ENCODE data around the gene RAD23A. TPM values are rescaled to one million over a fixed set of nuclear protein-coding genes. Genes with fewer than 3 reads are reported as not detected.

The RAD23A gene
- 112 TPM for polyA plus RNA-seq (2013, experiment 1 of 2)
- polyA plus RNA-seq (2013, experiment 2 of 2): 113 TPM

DNA sequence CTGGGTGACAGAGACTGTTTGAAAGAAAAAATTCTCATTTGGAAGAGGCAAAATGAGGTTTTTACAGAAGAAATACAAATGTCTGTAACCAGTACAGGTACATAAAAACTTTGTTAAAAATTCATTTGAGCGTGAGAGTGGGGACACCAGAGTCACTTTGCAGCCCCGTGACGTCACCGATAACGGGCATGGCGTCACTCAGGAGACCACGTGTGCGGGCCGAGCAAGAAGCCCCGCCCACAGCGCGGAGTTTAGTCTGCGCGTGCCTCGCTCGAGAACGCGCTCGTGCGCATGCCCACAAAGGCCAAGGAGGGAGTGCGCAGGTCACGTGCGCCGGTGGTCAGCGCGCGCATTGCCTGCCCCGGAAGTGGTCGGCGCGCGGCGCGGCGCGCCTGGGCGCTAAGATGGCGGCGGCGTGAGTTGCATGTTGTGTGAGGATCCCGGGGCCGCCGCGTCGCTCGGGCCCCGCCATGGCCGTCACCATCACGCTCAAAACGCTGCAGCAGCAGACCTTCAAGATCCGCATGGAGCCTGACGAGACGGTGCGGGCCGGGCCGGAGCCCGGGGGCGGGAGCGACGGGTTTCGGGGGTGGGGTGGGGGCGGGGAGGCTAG, at the start of gene RAD23A:
Gene RAD23A (plus strand): TSS at position 384 of the 613 bp plus-strand sequence. CDS start 87 bp downstream, at position 471.
- peaks cover 26% of the 10 kb centered on the region for H3K4me1 ChIP-seq (ENCODE audit: control insufficient read depth, insufficient read depth, low read depth, low read length)
- H3K27ac ChIP-seq (ENCODE audit: low read length, poor library complexity, severe bottlenecking): peak within 1 kb of the TSS; percentile 89
- H4K8ac ChIP-seq (ENCODE audit: low read length): no peak within 1 kb of the TSS
- peaks cover 15% of the 10 kb centered on the region for H3K79me1 ChIP-seq (replicated peaks; ENCODE audit: low read length, poor library complexity, severe bottlenecking)
- peak; percentile 97 for DNase-seq
- peak within 1 kb of the TSS; percentile 92 for H2BK120ac ChIP-seq (ENCODE audit: low read depth, low read length)
- H3K4me2 ChIP-seq (ENCODE audit: low read length, poor library complexity, severe bottlenecking): peak within 1 kb of the TSS; percentile 86
- H3K14ac ChIP-seq (ENCODE audit: low read length in 2 of 2): no peak within 1 kb of the TSS
- H2BK5ac ChIP-seq (ENCODE audit: low read depth, low read length, poor library complexity, severe bottlenecking): no peak within 1 kb of the TSS
- peak within 1 kb of the TSS in 1 of 2 experiments; percentile 72 for H3K4ac ChIP-seq (ENCODE audit: low read depth in 1 of 2, low read length in 2 of 2)
- no peak within 1 kb of the TSS for H2BK12ac ChIP-seq (ENCODE audit: low read length in 2 of 2)
- H3K27me3 ChIP-seq (ENCODE audit: control insufficient read depth in 1 of 2, insufficient read depth in 1 of 2, low read length in 2 of 2): no peaks in the 10 kb centered on the region
- H2AFZ ChIP-seq (ENCODE audit: low read depth, low read length): no peak within 1 kb of the TSS
- no peaks in the 10 kb centered on the region for H3K9me3 ChIP-seq (ENCODE audit: control insufficient read depth, low read length)
- H3K36me3 ChIP-seq (ENCODE audit: control insufficient read depth in 1 of 2, insufficient read depth in 2 of 2, low read depth in 1 of 2, low read length in 2 of 2): peaks cover 69 to 78% of the 10 kb centered on the region in 2 experiments
- H4K91ac ChIP-seq (ENCODE audit: low read length): peak within 1 kb of the TSS; percentile 60
- H2BK15ac ChIP-seq (ENCODE audit: low read depth, poor library complexity, severe bottlenecking): peak within 1 kb of the TSS; percentile 62
- peak within 1 kb of the TSS; percentile 99 for H3K9ac ChIP-seq (ENCODE audit: low read length)
- H3K18ac ChIP-seq (ENCODE audit: low read depth in 1 of 2, low read length in 2 of 2): peak within 1 kb of the TSS; percentile 35 to 92
- H2AK5ac ChIP-seq (ENCODE audit: low read length, severe bottlenecking): no peak within 1 kb of the TSS
- WGBS: under 1% methylated on average over 47 of the region's 62 CpGs
- peak within 1 kb of the TSS; percentile 72 to 97 for H3K4me3 ChIP-seq (ENCODE audit: insufficient read depth in 1 of 2, low read depth in 1 of 2, low read length in 2 of 2)
- peak within 1 kb of the TSS in 1 of 2 experiments; percentile 3 for H3K23ac ChIP-seq (ENCODE audit: low read length in 2 of 2)

DNA sequence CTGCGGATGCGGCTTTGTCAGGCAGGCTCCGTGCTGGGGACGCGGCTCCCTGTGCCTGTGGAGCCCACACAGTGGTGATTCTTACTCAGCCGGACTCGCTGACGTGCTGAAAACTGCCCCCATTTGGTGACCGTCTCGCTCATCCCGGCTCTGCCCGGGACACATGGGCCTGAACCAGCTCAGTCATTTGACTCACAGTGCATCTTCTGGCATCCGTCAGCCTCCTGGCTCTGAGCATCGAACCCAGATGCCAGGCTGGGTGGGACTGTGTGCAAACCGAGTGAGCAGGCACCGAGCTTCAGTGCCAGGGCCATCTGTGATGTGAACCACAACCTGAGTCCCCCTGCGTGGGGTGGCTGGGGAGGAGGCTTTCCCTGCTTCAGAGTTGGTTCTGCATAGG, 49.2 kb upstream of the RAD23A start:
- H3K27ac ChIP-seq (ENCODE audit: low read length, poor library complexity, severe bottlenecking): no peak overlapping the region
- no peak overlapping the region for H3K18ac ChIP-seq (ENCODE audit: low read depth in 1 of 2, low read length in 2 of 2)
- H3K4me3 ChIP-seq (ENCODE audit: insufficient read depth in 1 of 2, low read depth in 1 of 2, low read length in 2 of 2): no peak overlapping the region
- H3K4ac ChIP-seq (ENCODE audit: low read depth in 1 of 2, low read length in 2 of 2): no peak overlapping the region
- H3K4me1 ChIP-seq (ENCODE audit: control insufficient read depth, insufficient read depth, low read depth, low read length): peaks cover 5% of the 10 kb centered on the region
- H3K9me3 ChIP-seq (ENCODE audit: control insufficient read depth, low read length): no peaks in the 10 kb centered on the region
- H2BK120ac ChIP-seq (ENCODE audit: low read depth, low read length): no peak overlapping the region
- peaks cover 6% of the 10 kb centered on the region for H3K79me1 ChIP-seq (replicated peaks; ENCODE audit: low read length, poor library complexity, severe bottlenecking)
- no peaks in the 10 kb centered on the region for H3K27me3 ChIP-seq (ENCODE audit: control insufficient read depth in 1 of 2, insufficient read depth in 1 of 2, low read length in 2 of 2)
- no peak overlapping the region for H2BK15ac ChIP-seq (ENCODE audit: low read depth, poor library complexity, severe bottlenecking)
- H2BK5ac ChIP-seq (ENCODE audit: low read depth, low read length, poor library complexity, severe bottlenecking): no peak overlapping the region
- H4K91ac ChIP-seq (ENCODE audit: low read length): no peak overlapping the region
- no peak overlapping the region for H2AK5ac ChIP-seq (ENCODE audit: low read length, severe bottlenecking)
- H3K14ac ChIP-seq (ENCODE audit: low read length in 2 of 2): no peak overlapping the region
- H2AFZ ChIP-seq (ENCODE audit: low read depth, low read length): no peak overlapping the region
- H3K36me3 ChIP-seq (ENCODE audit: control insufficient read depth in 1 of 2, insufficient read depth in 2 of 2, low read depth in 1 of 2, low read length in 2 of 2): peaks cover 48 to 54% of the 10 kb centered on the region in 2 experiments
- H3K23ac ChIP-seq (ENCODE audit: low read length in 2 of 2): no peak overlapping the region
- DNase-seq: no peak
- 97% methylated on average over 17 of the region's 17 CpGs for WGBS
- H3K4me2 ChIP-seq (ENCODE audit: low read length, poor library complexity, severe bottlenecking): no peak overlapping the region
- no peak overlapping the region for H2BK12ac ChIP-seq (ENCODE audit: low read length in 2 of 2)
- no peak overlapping the region for H4K8ac ChIP-seq (ENCODE audit: low read length)
- H3K9ac ChIP-seq (ENCODE audit: low read length): no peak overlapping the region

DNA sequence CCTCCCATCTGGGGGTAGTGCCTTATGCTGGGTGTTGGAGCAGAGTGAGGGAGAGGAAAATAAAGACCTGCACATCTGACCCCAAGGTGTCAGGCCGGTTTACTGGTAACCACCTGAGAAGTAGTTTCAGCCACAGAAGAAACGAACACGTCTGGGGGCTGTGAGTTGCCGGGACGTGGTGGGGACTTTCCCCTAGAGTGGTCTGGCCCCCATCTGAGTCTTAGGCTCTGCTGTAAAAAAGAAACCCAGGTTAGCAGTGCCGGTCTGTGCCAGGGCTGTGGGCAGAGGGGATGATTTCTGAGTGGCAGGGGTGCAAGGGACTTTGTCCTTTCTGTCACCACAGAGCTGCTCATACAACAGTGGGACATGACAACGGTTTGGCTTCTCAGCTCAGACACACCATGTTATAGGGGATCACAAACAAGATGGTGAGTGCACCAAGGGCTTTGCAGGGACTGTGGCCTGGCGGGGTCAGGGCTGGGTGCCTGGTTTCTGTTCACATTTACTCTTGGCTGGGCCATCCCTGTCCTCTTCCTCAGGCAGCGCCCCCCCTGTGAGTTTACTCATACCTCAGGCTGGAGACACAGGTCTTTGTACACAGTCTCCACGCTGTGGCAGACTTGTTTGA, 45.7 kb upstream of the RAD23A start:
- Histone ChIP-seq H3K27ac (ENCODE audit: low read length, poor library complexity, severe bottlenecking) (no peak overlapping the region), H2AK5ac (ENCODE audit: low read length, severe bottlenecking) (no peak overlapping the region), H3K9me3 (ENCODE audit: control insufficient read depth, low read length) (no peaks in the 10 kb centered on the region), H3K9ac (ENCODE audit: low read length) (no peak overlapping the region), H2BK12ac (ENCODE audit: low read length in 2 of 2) (no peak overlapping the region), H3K79me1 (replicated peaks; ENCODE audit: low read length, poor library complexity, severe bottlenecking) (no peaks in the 10 kb centered on the region), H2BK120ac (ENCODE audit: low read depth, low read length) (no peak overlapping the region), H3K18ac (ENCODE audit: low read depth in 1 of 2, low read length in 2 of 2) (no peak overlapping the region), H3K4me2 (ENCODE audit: low read length, poor library complexity, severe bottlenecking) (no peak overlapping the region), H3K14ac (ENCODE audit: low read length in 2 of 2) (no peak overlapping the region), H4K91ac (ENCODE audit: low read length) (no peak overlapping the region), H2AFZ (ENCODE audit: low read depth, low read length) (no peak overlapping the region), H2BK15ac (ENCODE audit: low read depth, poor library complexity, severe bottlenecking) (no peak overlapping the region), H3K4ac (ENCODE audit: low read depth in 1 of 2, low read length in 2 of 2) (no peak overlapping the region), H3K23ac (ENCODE audit: low read length in 2 of 2) (no peak overlapping the region), H4K8ac (ENCODE audit: low read length) (no peak overlapping the region), H3K4me3 (ENCODE audit: insufficient read depth in 1 of 2, low read depth in 1 of 2, low read length in 2 of 2) (no peak overlapping the region), H3K27me3 (ENCODE audit: control insufficient read depth in 1 of 2, insufficient read depth in 1 of 2, low read length in 2 of 2) (no peaks in the 10 kb centered on the region), H3K4me1 (ENCODE audit: control insufficient read depth, insufficient read depth, low read depth, low read length) (no peaks in the 10 kb centered on the region), H2BK5ac (ENCODE audit: low read depth, low read length, poor library complexity, severe bottlenecking) (no peak overlapping the region), H3K36me3 (ENCODE audit: control insufficient read depth in 1 of 2, insufficient read depth in 2 of 2, low read depth in 1 of 2, low read length in 2 of 2) (peaks cover 29 to 41% of the 10 kb centered on the region in 2 experiments)
- no peak for DNase-seq
- WGBS: 97% methylated on average over 10 of the region's 10 CpGs

DNA sequence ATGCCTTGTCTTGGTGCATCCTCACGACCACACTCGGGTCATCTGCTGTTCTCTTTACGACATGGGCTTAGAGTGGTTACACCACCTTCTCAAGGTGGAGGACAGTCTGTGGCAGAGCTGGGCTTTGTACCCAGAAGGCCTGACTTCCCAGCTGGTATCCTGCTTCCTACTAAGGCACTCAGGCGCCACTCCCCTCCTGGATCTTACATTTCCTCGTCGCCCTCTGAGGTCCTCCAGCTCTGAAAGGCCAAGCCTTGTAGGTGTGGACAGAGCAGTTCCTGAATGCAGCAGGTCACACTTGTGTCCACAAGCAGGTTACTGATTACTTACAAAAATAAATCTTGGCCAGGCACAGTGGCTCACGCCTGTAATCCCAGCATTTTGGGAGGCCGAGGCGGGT, 38.5 kb upstream of the RAD23A start:
- no peak for DNase-seq
- no peaks in the 10 kb centered on the region for H3K79me1 ChIP-seq (replicated peaks; ENCODE audit: low read length, poor library complexity, severe bottlenecking)
- H3K23ac ChIP-seq (ENCODE audit: low read length in 2 of 2): peak overlapping the region in 1 of 2 experiments; percentile 77
- no peak overlapping the region for H2BK120ac ChIP-seq (ENCODE audit: low read depth, low read length)
- H3K4me1 ChIP-seq (ENCODE audit: control insufficient read depth, insufficient read depth, low read depth, low read length): no peaks in the 10 kb centered on the region
- H4K8ac ChIP-seq (ENCODE audit: low read length): no peak overlapping the region
- H2BK15ac ChIP-seq (ENCODE audit: low read depth, poor library complexity, severe bottlenecking): no peak overlapping the region
- H3K4me3 ChIP-seq (ENCODE audit: insufficient read depth in 1 of 2, low read depth in 1 of 2, low read length in 2 of 2): no peak overlapping the region
- H3K4me2 ChIP-seq (ENCODE audit: low read length, poor library complexity, severe bottlenecking): no peak overlapping the region
- H3K14ac ChIP-seq (ENCODE audit: low read length in 2 of 2): no peak overlapping the region
- no peak overlapping the region for H4K91ac ChIP-seq (ENCODE audit: low read length)
- H2BK12ac ChIP-seq (ENCODE audit: low read length in 2 of 2): no peak overlapping the region
- H3K27ac ChIP-seq (ENCODE audit: low read length, poor library complexity, severe bottlenecking): no peak overlapping the region
- 92% methylated on average over 9 of the region's 9 CpGs for WGBS
- no peak overlapping the region for H3K18ac ChIP-seq (ENCODE audit: low read depth in 1 of 2, low read length in 2 of 2)
- no peak overlapping the region for H2BK5ac ChIP-seq (ENCODE audit: low read depth, low read length, poor library complexity, severe bottlenecking)
- no peak overlapping the region for H2AK5ac ChIP-seq (ENCODE audit: low read length, severe bottlenecking)
- no peak overlapping the region for H3K4ac ChIP-seq (ENCODE audit: low read depth in 1 of 2, low read length in 2 of 2)
- no peaks in the 10 kb centered on the region for H3K9me3 ChIP-seq (ENCODE audit: control insufficient read depth, low read length)
- no peaks in the 10 kb centered on the region for H3K36me3 ChIP-seq (ENCODE audit: control insufficient read depth in 1 of 2, insufficient read depth in 2 of 2, low read depth in 1 of 2, low read length in 2 of 2)
- no peaks in the 10 kb centered on the region for H3K27me3 ChIP-seq (ENCODE audit: control insufficient read depth in 1 of 2, insufficient read depth in 1 of 2, low read length in 2 of 2)
- H2AFZ ChIP-seq (ENCODE audit: low read depth, low read length): no peak overlapping the region
- no peak overlapping the region for H3K9ac ChIP-seq (ENCODE audit: low read length)
